ENCODE measurements around the gene DNAJC7. TPM values are rescaled to one million over a fixed set of nuclear protein-coding genes. Genes with fewer than 3 reads are reported as not detected.

DNAJC7 gene
- total RNA-seq, 6 experiments from 2014 or later, result 32.7 to 40.3 (median 35.2) TPM

DNA sequence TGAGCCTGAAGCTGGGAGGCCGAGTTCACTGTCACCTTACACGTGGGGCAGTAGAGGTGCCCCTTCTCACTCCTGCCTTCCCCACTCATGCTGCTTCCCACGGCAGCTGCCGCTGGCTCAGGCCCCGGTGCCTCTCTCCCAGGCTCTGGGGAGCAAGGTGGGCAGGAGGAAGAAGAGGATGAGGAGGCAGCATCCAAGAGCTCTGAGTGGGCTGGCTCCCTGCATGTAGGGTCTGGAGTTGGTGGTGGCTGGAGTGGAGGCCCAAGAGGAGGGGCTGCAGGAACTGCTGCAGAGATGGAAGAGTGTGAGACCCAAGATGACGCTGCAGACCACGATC lies 11.5 kb upstream of the DNAJC7 start:
- intact Hi-C loops (cut with DNase I), result loop anchor here (5.0 to 10.0 kb wide), 2 partner anchors 64 to 89 kb away; partner anchors contain the start of gene CNP (in 2 of the 2)
- no peak overlapping the region for H3K4me3 ChIP-seq
- TF ChIP-seq POLR2A (IDR thresholded peaks at IDR 0.05), result no peak
- TF ChIP-seq, protein P1, sequence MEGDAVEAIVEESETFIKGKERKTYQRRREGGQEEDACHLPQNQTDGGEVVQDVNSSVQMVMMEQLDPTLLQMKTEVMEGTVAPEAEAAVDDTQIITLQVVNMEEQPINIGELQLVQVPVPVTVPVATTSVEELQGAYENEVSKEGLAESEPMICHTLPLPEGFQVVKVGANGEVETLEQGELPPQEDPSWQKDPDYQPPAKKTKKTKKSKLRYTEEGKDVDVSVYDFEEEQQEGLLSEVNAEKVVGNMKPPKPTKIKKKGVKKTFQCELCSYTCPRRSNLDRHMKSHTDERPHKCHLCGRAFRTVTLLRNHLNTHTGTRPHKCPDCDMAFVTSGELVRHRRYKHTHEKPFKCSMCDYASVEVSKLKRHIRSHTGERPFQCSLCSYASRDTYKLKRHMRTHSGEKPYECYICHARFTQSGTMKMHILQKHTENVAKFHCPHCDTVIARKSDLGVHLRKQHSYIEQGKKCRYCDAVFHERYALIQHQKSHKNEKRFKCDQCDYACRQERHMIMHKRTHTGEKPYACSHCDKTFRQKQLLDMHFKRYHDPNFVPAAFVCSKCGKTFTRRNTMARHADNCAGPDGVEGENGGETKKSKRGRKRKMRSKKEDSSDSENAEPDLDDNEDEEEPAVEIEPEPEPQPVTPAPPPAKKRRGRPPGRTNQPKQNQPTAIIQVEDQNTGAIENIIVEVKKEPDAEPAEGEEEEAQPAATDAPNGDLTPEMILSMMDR (IDR thresholded peaks at IDR 0.05), result no peak
- H3K9me3 ChIP-seq, result no peaks in the 10 kb centered on the region
- WGBS (ENCODE audit: insufficient coverage, low coverage, low lambda C conversion rate, missing lambda C conversion rate), result no CpG with 5 or more reads among the region's 7 CpGs
- peaks cover 3 to 23% (median 11%) of the 10 kb centered on the region in 4 donors for H3K4me1 ChIP-seq
- no peak for DNase-seq
- no peaks in the 10 kb centered on the region for H3K36me3 ChIP-seq
- no peaks in the 10 kb centered on the region for H3K27me3 ChIP-seq
- ATAC-seq, result no peak
- no peak overlapping the region for H3K27ac ChIP-seq

DNA sequence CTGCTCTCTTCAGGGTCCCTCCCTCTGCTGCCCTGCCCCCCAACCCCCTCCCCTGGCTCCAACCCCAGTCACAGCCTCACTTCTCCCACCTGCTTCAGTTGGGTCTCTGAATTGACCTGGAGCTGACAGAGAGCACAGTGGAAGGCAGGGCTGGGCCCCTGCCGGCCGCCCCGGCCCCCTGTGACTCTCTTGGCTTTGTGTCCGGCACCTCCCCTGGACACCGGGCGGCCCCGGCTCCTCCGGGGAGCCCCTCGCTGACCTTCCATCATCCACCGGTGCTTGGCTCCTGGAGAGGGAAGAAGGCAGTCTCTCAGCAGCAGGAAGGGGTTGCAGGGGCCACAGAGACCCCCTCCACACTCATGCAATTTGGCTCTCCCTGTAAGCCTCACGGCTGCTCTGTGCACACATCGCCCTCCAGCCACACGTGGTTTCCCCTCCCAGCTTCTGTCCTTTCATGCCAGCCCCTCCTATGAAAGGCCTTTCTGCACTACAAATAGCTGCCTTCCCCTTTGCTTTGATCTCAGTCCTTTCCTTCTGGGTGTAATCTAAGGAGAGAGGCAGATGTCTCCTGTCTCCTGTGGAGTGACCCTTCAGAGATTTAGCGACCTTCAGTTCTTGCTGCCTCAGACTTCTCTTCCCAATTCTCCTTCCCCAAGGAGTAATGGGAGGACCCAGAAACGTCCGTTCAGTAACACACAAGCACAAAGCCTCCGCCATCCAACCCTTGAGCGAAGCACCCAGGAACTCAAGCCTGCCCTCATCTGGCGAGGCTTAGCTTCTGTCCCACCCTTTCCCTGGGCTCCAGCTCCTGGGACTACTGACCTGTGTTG lies 10.9 kb upstream of the DNAJC7 start:
- ATAC-seq (peak; percentile 20 to 48 (median 45)), DNase-seq (peak in 1 of 3 donors; percentile 53)
- TF ChIP-seq, protein P1 (IDR thresholded peaks at IDR 0.05), result peak; percentile 23 to 47 (median 38)
- TF ChIP-seq POLR2A (IDR thresholded peaks at IDR 0.05), result no peak
- Histone ChIP-seq H3K36me3 (no peaks in the 10 kb centered on the region), H3K9me3 (no peaks in the 10 kb centered on the region), H3K4me1 (peaks cover 3 to 29% (median 14%) of the 10 kb centered on the region in 4 donors), H3K27me3 (no peaks in the 10 kb centered on the region), H3K27ac (no peak overlapping the region), H3K4me3 (no peak overlapping the region)
- intact Hi-C loops (cut with DNase I), result loop anchor here (5.0 to 10.0 kb wide), 2 partner anchors 63 to 89 kb away; partner anchors contain the start of gene CNP (in 2 of the 2)
- 59% methylated on average over 11 of the region's 19 CpGs for WGBS (ENCODE audit: insufficient coverage, low coverage, low lambda C conversion rate, missing lambda C conversion rate)

DNA sequence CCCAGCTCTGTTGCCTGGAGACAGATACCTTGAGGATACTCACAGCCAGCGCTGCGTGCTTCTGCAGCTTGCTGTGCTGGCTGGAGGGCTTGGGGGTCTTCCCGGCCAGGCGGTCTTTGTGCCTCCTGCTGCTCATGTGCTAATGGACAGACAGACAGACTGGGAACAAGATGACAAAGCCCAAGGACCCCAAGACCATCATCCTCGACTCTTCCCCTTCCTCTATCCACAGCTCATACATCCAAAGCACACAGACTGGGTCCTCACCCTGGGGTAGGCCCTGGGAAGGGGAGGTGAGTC lies 10.3 kb upstream of the DNAJC7 start:
- Histone ChIP-seq H3K9me3 (no peaks in the 10 kb centered on the region), H3K27ac (no peak overlapping the region), H3K27me3 (no peaks in the 10 kb centered on the region), H3K36me3 (peaks cover 0 to 5% (median 2%) of the 10 kb centered on the region in 4 donors), H3K4me1 (peaks cover 3 to 36% (median 16%) of the 10 kb centered on the region in 4 donors), H3K4me3 (no peak overlapping the region)
- TF ChIP-seq POLR2A (IDR thresholded peaks at IDR 0.05), result no peak
- TF ChIP-seq, protein P1 (IDR thresholded peaks at IDR 0.05), result no peak
- no peak for ATAC-seq
- intact Hi-C loops (cut with DNase I), result loop anchor here (5.0 to 10.0 kb wide), 2 partner anchors 63 to 90 kb away; partner anchors contain the start of gene CNP (in 2 of the 2)
- no peak for DNase-seq
- no CpG with 5 or more reads among the region's 5 CpGs for WGBS (ENCODE audit: insufficient coverage, low coverage, low lambda C conversion rate, missing lambda C conversion rate)

DNA sequence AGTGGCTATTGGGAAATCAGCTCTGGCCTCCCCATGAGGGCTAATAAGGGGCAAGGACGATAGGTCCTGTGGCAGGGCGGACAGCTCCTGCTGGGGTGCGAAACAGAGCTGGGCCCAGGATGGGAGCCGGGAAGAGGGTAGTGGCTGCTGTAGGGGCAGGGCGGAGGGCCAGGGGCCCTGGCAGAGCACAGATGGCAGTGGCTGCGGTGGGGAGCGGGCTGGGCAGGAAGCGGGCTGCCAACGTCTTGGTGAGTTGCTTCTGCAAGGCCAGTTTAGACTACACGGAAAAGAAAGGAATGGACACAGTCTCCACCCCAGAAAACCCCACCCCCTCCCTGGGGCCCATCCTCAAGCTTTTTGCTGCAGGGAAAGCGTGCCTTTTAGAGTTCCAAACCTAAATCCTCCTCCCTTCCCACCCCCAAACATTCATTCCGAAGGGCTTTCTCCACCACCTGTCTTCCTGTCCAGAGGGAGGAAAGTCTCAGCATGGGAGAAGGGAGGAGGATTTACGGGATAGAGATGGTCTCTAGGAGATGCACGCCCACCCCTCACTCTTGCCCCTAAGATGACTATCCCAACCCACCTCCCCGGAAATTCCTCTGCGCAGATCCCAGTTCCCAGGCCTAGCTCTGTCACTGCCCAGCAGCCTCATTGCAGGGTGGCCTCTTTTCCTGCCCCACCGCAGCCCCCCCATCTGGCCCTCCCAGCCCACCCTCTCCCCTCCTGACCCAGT lies 9.8 kb upstream of the DNAJC7 start:
- TF ChIP-seq, protein P1 (IDR thresholded peaks at IDR 0.05), result no peak
- no peak for TF ChIP-seq POLR2A (IDR thresholded peaks at IDR 0.05)
- DNase-seq (no peak), ATAC-seq (no peak)
- peaks cover 3 to 37% (median 16%) of the 10 kb centered on the region in 4 donors for H3K4me1 ChIP-seq
- no peak overlapping the region for H3K27ac ChIP-seq
- no peak overlapping the region for H3K4me3 ChIP-seq
- H3K36me3 ChIP-seq, result peaks cover 0 to 8% (median 4%) of the 10 kb centered on the region in 4 donors
- no peaks in the 10 kb centered on the region for H3K9me3 ChIP-seq
- H3K27me3 ChIP-seq, result no peaks in the 10 kb centered on the region
- intact Hi-C loops (cut with DNase I), result loop anchor here (5.0 to 10.0 kb wide), 2 partner anchors 62 to 90 kb away; partner anchors contain the start of gene CNP (in 2 of the 2)
- WGBS (ENCODE audit: insufficient coverage, low coverage, low lambda C conversion rate, missing lambda C conversion rate), result 57% methylated on average over 11 of the region's 17 CpGs

All from right lobe of liver (tissue), 6 donors.